NB4 (cell line): ENCODE measurements around the gene C5AR1.

Experiments
- CTCF ChIP-seq: IDR thresholded peaks from one replicate; pipeline ENCODE4 v1.5.1; 2012; ENCODE audit warnings: low read depth, low read length
- POLR2A ChIP-seq: IDR thresholded peaks from 2 replicates; pipeline ENCODE4 v1.6.1; 2011; ENCODE audit warnings: mild to moderate bottlenecking; ENCODE audit not compliant: insufficient read length; ENCODE audit errors: extremely low read depth

- TF ChIP-seq POLR2A (no peak), CTCF (no peak)
Measured at GRCh38 chr19:47268028-47268427, 41.6 kb upstream of the C5AR1 start.
